RCC 7860 (cell line): ENCODE measurements around the gene WDR31.
"Not testable (repeated sequence)": the region's sequence is repeated elsewhere in the genome, so short reads cannot be mapped to it uniquely, and the experiment has no call there.

Experiments
- DNase-seq: peaks from one replicate; pipeline ENCODE4 v3.0.0-alpha.2; 2015; ENCODE audit warnings: low spot score
- FAIRE-seq: peaks from 2 replicates; lab custom pipeline; 2012; peaks lifted over from hg19 to GRCh38; lab: Jason Lieb, UNC

WDR31 gene

DNA sequence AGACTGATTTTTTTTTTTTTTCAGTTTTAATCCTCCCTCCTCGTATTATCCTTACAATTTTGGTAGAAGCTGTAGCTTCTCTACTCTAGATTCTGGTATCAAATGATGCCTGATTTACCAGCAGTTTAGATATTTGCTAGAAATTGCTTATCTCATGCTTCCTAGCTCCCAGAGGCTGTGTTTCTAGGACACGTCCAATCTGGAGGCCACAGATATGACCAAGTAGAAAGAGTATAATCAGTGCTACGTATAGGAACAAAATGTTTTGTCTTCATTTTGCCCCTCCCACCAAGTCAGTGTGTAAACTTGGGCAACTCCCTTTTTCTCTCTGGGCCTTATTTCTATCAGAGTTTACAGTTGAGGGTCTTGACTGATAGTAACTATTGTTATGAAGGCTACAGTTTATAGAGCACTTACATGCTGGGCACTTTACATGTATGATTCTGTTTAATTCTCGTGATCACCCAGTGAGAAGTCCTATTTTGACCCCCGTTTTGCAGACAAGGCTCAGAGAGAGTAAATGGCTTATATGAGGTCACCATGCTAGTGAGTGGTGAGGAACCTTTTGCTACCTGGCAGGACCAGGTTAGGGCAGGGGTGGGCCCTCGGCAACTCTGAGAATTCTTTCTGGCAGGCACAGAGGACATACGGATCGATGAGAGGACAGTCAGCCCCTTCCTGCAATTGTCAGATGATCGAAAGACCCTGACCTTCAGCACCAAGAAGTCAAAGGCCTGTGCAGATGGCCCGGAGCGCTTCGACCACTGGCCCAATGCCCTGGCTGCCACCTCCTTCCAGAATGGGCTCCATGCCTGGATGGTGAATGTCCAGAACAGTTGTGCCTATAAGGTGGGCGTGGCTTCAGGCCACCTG lies 29.1 kb upstream of the WDR31 start:
- FAIRE-seq, result no peak
- DNase-seq, result no peak

GRCh38 chr9:113368348-113368981 lies 28.4 kb upstream of the WDR31 start:
- no peak for DNase-seq
- no peak for FAIRE-seq

- FAIRE-seq, DNase-seq: not testable (repeated sequence)
Measured at GRCh38 chr9:113365652-113366051, 25.6 kb upstream of the WDR31 start.

- FAIRE-seq (no peak), DNase-seq (no peak)
Measured at GRCh38 chr9:113364951-113365350, 24.9 kb upstream of the WDR31 start.

GRCh38 chr9:113363336-113363735 lies 23.3 kb upstream of the WDR31 start:
- DNase-seq (no peak), FAIRE-seq (no peak)

GRCh38 chr9:113361304-113362018 lies 21.4 kb upstream of the WDR31 start:
- DNase-seq (no peak), FAIRE-seq (no peak)

DNA sequence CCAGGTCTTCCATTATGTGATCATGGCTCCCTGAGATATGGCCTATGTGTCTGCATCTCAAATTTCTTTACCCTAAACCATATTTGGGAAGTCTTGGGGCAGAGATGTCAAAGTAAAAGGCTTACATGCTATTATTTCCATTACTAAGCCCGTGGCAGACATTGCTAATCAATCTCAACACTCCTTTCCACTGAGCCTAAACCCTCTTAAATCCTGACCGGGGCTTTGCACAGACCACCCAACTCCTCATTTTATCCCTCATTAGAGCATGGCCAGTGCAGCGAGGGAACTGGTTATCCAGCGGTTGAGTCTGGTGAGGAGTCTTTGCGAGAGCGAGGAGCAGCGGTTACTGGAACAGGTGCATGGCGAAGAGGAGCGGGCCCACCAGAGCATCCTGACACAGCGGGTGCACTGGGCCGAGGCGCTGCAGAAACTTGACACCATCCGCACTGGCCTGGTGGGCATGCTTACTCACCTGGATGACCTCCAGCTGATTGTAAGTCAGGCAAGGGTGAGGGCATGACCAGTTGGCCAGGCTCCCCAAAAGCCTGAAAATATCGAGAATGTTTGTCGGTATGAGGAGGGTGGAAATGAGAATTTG lies 20.3 kb upstream of the WDR31 start:
- FAIRE-seq (no peak), DNase-seq (no peak)

- DNase-seq (no peak), FAIRE-seq (no peak)
Measured at GRCh38 chr9:113359385-113359784, 19.3 kb upstream of the WDR31 start.

DNA sequence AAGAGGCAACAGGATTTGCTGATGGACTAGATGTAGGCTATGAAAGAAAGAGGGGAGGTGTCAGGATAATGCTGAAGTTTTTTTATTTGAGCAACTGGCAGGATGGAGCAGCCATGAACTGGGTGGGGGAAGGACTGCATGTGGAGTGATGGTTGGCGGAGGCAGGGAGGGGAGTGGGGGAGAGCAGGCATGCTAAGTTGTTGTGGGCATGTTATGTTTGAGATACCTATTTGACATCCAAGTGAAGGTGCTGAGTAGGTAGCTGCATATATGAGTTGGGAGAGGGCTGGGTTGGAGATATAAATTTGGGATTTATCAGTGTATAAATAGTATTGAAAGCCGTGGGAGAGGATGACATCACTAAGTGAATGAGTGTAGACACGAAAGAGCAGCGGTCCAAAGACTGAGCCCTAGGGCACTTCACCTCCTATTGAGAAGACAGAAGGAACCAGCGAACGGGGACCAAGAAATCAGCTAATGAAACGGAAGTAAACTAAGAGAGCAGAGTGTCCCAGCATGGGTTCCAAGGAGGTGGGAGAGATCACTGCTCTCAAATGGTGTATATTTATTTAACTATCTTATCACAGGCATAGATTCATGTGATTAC lies 16.7 kb upstream of the WDR31 start:
- FAIRE-seq (no peak), DNase-seq (no peak)

GRCh38 chr9:113355040-113355596 lies 15.0 kb upstream of the WDR31 start:
- no peak for FAIRE-seq
- DNase-seq, result no peak

DNA sequence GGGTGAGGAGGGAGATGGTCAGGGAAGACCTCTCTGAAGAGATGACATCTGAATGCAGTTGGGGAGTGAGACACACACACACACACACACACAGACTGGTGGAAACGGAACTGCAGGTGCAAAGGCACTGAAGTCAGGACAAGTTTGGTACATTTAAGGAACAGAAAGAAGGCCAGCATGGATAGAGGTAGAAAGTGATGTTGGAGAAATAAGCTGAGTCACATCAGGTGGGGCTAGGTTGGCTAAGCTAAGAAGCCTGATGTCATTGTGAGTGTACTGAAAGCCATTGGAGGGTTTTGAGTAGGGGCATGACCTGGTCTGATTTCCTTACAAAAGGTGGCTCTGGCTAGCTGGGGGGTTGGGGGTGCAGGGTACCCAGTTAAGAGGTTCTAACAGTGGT lies 12.3 kb upstream of the WDR31 start:
- DNase-seq (no peak), FAIRE-seq (no peak)

- FAIRE-seq, result no peak
- no peak for DNase-seq
Measured at GRCh38 chr9:113352006-113352405, 11.9 kb upstream of the WDR31 start.

DNA sequence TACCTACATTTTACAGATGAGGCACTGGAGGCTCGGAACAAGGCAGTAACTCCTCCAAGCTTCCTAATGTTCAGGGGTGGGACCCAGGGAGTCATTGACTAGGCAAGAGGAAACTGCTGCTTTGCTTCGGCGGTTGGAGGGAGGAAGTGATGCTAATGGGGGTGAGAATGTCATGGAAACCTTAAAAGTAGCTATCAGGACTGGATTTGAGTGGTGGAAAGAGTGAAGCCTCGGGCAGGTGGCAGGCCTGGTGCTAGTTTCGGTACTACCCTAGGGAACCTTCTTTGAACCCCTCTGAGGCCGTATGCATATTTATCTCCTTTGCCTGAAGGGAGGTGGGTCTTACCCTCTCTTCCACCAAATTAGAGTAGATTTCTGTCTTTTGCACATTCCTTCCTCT lies 10.9 kb upstream of the WDR31 start:
- FAIRE-seq, result no peak
- DNase-seq, result no peak

- DNase-seq, result no peak
- no peak for FAIRE-seq
Measured at GRCh38 chr9:113350107-113350661, 10.1 kb upstream of the WDR31 start.

GRCh38 chr9:113349445-113350094 lies 9.5 kb upstream of the WDR31 start, which contains the start of gene BSPRY:
BSPRY (plus strand) TSS chr9:113349541; CDS start chr9:113349580, 39 bp downstream.
- DNase-seq, result no peak
- no peak for FAIRE-seq

DNA sequence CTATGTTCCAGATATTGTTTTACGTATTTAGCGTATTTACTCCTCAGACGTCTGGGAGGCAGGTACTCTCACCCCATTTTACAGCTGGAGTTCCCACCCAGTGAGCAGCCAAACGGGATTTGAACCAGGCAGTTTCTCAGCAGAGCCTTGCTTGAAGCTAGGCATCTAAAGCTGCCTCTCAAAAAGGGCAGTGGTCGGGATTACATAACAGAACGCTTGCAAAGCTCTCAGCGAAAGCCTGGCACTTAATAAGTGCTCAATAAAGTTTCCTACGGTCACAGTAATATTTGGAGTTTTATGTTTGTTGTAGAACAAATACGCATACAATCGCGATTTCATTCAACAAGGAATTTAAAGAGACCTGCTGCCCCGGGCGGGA lies 9.0 kb upstream of the WDR31 start:
- FAIRE-seq, result no peak
- no peak for DNase-seq

DNA sequence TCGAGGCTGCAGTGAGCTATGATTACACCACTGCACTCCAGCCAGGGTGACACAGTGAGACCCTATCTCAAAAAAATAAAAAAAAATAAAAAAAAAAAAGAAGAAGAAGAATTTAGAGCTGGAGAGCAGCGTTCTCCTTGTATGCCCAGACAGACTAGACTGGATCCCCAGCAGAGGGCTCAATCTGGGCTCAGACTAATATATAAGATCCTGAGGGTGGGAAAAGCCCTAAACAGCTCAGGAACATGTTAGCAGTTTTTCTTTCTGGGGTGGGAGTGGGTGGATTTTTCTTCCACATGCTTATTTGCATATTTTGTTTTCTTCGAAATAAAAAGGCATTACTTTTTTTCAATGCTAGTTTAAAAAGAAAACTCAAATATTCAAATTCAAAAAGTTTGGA lies 8.4 kb upstream of the WDR31 start:
- FAIRE-seq, result no peak
- DNase-seq, result no peak

DNA sequence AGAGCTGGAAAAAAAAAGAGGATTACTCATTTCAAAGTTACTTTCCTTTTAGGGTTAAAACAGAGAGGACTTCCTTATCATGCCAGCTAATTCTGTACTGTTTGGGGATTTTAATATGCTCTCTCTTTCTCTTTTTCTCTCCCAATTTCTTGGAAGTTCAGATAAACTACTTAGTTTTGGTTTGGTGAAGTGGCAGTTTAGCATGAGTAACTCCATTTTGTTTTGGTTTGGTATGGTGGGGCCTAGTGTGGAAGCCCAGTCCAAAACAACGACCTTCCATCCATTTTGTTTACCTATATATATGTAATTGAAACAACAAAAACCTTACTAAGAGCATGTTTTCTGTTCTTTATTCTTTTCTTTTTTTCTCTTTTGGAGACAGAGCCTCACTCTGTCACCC lies 5.6 kb upstream of the WDR31 start:
- FAIRE-seq (no peak), DNase-seq (no peak)

DNA sequence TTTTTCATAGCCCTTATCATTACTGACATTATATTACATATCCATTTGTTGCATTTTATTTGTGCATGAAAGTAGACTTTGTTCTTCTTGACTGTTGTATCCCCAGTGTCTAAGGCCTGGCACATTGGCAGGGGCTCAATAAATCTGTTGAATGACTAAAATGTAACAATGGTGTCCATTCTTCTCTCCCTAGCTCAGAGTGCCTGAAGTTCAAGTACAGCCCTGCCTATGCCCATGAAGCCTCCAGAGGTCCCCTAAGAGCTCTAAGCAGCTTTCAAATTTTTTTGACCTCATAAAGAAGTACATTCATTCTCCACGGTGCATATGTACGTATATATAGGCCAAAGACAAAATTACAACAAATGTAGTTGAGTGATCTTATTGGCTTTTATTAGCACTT lies 5.1 kb upstream of the WDR31 start:
- DNase-seq (no peak), FAIRE-seq (no peak)

DNA sequence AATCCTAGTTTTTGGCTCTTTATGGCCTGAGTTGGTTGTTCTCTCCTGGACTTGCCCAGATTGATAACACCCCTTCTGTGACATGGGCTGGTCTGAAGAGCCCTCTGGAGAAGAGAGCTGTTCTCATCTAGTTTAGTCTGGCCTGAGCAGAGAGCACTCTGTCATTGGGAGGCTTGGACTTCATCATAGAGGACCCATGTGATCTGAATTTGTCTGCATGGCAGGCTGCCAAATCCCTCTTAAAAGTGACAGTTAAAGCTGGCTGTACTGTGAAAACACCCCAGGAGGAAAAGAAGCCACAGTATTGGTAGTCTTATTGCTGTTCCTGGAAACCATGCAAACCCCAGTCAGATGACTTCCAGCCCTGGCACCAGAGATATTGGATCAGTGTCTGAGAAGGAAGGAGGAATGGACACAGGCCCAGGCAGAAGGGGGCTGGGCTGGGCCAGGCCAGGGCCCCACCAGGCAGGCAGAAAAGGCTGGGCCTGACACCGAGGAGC lies 3.7 kb upstream of the WDR31 start:
- no peak for FAIRE-seq
- DNase-seq, result no peak
